ENCODE data around the gene PCSK1.

PCSK1 gene

GRCh38 chr5:96433066-96433447 lies at the start of gene PCSK1:
PCSK1 (minus strand) TSS chr5:96433248; CDS start chr5:96433042, 206 bp downstream.
- DNase-seq: peak; percentile 36

DNA sequence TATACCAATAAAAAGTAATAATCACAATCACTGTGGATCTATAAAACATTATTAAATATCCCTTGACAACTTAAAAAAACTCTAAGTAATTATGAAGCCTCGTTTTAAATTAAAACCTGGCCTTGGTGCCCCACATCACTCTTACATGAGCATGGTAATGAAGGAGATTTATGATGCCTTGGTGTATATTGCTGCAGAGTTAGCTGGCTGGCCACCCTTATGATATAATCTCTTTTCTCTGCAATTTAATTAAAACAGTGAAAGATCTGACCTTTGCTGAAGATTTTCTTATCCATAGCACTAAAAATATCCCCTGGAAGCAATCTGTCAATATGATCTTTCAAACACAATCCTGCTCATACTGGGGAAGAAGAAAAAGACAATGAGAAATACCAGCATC lies 48.8 kb upstream of the PCSK1 start:
- no peak for DNase-seq

GRCh38 chr5:96481009-96481786 lies 48.1 kb upstream of the PCSK1 start:
- DNase-seq: no peak

DNA sequence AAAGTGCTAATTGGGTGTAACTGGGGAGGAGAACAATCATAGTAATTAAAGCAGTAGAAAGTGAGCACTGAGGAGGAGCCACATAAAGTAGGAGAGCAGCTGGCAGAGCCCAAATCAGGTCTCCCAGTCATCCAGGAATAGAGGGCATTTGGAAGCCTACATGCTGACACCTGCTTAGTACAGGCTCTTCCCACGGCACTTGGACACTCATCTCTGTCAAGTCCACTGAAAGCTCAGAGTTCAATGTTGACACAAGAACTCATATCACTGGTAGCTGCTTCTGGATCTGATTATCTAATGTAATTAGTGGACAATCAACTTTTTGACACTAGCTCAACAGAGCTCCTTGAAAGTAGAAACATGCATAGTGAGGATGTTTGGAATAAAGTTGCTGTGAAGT lies 45.9 kb upstream of the PCSK1 start:
- DNase-seq: no peak

GRCh38 chr5:96476654-96477053 lies 43.6 kb upstream of the PCSK1 start:
- DNase-seq: no peak

DNA sequence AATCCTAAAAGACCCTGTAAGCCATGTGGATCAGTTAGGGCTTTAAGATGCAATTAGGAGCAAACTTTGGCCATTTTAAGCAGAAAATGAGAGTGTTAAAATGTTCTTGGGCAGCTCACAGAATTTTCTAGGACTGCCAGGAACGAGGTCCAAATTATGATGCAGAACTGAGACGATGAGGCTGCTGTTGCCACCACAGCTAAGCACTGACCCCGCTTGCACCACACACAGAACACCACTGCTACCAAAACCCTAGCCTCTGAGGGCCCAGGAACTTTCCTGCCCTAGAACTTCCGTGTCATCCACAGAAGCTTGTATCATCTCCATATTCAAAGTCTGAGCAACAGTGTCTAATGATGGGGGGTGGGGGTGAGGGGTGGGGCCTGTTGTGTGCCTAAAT lies 41.0 kb upstream of the PCSK1 start:
- no peak for DNase-seq

DNA sequence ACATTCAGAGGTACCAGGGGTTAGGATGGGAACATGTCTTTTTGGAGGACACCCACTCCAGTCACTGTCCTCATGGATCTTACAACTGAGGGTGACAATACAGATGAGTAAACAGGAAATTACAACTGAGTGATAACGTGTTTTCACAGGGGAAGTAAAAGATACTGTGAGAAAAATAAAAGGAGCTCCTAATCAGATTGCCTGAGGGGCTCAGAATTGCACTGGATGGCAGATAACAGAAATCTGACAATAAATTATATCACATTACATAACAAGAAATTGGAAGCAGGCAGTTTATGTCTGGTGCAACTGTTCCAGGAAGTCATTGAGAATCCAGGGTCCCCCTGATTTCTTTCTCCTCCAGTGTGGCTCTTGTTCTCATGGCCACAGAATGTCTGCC lies 40.1 kb upstream of the PCSK1 start:
- no peak for DNase-seq

GRCh38 chr5:96470785-96471184 lies 37.7 kb upstream of the PCSK1 start:
- DNase-seq: no peak

GRCh38 chr5:96468956-96469355 lies 35.9 kb upstream of the PCSK1 start:
- DNase-seq: no peak

GRCh38 chr5:96463091-96463490 lies 30.0 kb upstream of the PCSK1 start:
- DNase-seq: no peak

GRCh38 chr5:96459313-96460121 lies 26.5 kb upstream of the PCSK1 start:
- no peak for DNase-seq

GRCh38 chr5:96458176-96458575 lies 25.1 kb upstream of the PCSK1 start:
- DNase-seq: no peak

DNA sequence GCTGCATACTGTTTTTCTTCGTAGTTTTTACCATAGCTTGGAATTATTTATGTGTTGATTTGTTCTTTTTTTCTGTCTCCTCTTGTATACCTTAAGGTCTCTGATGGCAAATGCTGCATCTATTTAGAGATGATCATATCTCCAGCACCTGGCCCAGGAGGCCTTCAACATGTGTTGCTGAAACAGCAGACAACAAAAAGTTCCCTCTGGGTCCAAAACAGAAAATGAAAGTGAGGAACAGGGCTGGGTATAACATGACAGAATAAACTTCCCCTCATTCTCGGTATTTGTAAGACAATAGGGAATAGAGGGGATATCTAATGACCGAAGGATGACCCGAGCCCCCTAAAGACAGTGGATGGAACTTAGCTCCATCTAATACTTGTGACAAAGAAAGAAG lies 22.7 kb upstream of the PCSK1 start:
- no peak for DNase-seq

- DNase-seq: no peak
These were observed 20.3 kb upstream of the PCSK1 start for GRCh38 chr5:96453394-96453793.

DNA sequence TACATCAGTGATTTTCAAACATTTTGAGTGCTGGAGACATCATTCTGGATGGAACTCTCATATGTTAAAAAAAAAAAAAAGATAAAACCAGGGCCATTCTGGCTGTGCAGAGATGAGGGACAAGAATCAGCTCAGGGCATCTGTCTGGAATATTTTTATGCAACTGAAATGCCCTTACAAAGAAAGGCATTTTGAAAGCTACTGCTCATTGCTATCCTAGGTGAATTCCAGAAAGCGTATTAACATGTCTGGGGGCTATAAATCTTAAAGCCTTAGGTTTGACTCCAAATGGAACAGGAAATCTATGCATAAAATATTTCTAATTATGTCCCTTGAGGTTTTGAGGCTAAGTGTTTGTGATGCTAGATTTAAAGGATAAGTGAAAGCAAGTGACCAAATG lies 14.9 kb upstream of the PCSK1 start:
- no peak for DNase-seq

- DNase-seq: no peak
These were observed 7.1 kb upstream of the PCSK1 start for GRCh38 chr5:96440185-96440538.

- DNase-seq: no peak
These were observed 6.6 kb upstream of the PCSK1 start for GRCh38 chr5:96439477-96440184.

GRCh38 chr5:96434201-96434645 lies 1.2 kb upstream of the PCSK1 start:
- DNase-seq: no peak

DNA sequence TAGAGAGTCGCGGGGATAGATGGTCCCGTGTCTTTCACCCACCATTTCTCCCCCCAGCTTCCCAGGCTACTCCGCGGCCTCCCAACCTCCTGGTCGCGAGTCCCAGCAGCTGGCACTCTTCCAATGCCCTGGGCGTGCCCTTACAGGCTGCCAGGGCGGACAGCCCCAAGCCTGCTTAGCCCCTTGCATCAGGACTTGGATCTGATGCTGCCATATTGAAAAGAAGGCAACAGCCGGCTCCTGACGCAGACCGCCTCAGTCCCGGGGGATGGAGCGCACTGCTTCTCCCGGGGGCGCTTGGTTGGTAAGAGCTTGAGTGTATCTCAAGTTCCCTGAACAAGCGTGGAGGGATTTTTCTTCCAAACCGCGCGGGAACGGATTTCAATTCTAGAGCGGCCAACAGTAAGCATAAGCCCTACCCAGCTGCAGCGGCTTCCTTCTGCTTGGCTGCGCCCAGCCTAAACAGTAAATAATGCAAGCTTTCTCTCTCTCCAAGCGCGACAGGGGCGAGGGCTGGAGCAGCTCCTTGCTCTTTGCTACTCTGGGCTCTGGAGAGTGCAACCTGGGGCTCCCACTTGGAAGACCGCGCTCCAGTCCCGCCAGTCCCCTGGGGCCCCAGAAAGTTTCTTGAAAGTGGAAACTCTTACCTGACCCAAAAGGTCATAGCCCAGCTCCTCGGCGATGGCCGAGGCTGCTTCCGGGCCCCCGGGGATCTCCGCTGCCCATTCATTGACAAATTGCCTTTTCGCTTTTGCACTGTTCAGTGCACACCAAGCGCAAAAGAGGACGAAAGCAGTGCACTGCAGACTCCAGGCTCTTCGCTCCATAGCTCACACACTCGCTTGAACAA lies 607 bp downstream of the PCSK1 start:
- peak; percentile 28 for DNase-seq

- DNase-seq: no peak
These were observed 1.5 kb downstream of the PCSK1 start for GRCh38 chr5:96431376-96432187.

DNA sequence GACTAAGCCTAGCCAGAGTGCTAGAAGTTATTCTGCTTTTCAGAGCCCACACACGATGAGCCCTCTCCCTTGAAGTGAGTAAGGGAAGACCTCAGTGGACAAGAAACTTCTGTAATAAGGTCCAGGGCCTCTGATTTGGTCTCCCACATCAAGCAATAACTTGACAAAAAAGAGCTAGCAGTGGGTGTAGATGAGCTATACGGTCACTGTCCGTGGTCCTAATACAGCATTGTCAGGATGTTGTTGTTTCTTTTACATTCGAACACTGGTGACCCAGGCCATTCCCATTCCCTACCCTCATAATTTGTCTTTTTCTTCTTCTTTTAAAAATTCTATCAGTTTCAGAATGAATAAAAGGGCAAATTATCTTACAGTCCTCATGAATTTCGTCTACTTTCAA lies 5.2 kb downstream of the PCSK1 start:
- DNase-seq: no peak

DNA sequence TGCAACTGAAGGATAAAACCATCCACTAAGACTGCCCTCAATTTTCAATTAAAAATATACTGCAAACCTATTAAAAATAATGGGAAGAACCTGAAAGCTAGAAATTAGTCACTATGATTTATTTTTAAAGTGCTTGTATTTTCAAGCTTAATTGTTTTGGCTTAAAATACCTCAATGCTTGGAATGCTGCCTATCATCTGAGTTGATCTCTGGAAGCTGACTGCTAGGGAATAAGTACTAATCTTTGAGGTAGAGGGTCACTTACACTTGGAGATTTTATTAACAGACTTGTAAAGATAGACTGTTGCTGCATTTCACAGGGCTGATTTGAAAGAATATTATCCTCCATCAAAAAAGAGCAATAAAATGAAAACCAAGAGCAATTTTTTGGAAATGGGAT lies 6.2 kb downstream of the PCSK1 start:
- no peak for DNase-seq
